ENCODE results near the gene HLA-A.

GRCh38 chr6:29989211-29989610 lies 46.9 kb downstream of the HLA-A start:
- TF ChIP-seq, protein P1, sequence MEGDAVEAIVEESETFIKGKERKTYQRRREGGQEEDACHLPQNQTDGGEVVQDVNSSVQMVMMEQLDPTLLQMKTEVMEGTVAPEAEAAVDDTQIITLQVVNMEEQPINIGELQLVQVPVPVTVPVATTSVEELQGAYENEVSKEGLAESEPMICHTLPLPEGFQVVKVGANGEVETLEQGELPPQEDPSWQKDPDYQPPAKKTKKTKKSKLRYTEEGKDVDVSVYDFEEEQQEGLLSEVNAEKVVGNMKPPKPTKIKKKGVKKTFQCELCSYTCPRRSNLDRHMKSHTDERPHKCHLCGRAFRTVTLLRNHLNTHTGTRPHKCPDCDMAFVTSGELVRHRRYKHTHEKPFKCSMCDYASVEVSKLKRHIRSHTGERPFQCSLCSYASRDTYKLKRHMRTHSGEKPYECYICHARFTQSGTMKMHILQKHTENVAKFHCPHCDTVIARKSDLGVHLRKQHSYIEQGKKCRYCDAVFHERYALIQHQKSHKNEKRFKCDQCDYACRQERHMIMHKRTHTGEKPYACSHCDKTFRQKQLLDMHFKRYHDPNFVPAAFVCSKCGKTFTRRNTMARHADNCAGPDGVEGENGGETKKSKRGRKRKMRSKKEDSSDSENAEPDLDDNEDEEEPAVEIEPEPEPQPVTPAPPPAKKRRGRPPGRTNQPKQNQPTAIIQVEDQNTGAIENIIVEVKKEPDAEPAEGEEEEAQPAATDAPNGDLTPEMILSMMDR (conservative IDR thresholded peaks at IDR 0.05 in 1 of 2, IDR thresholded peaks at IDR 0.05 in 1 of 2; ENCODE audit: extremely low read depth in 1 of 2, insufficient read depth in 1 of 2, low read depth in 1 of 2, low read length in 2 of 2) = no peak
- TF ChIP-seq EZH2 (IDR thresholded peaks at IDR 0.05; ENCODE audit: borderline replicate concordance, low read length) = no peak

All from mammary epithelial cell (primary cell).